ENCODE measurements around the gene CAPZA2.

- no peak for TF ChIP-seq POLR2AphosphoS5 (IDR thresholded peaks at IDR 0.05; ENCODE audit: borderline replicate concordance, low read depth, low read length)
- no peak for TF ChIP-seq EZH2 (IDR thresholded peaks at IDR 0.05)
- TF ChIP-seq FOXP2 (optimal IDR thresholded peaks at IDR 0.05; ENCODE audit: control extremely low read depth, extremely low read length, insufficient read depth): no peak
Measured at GRCh38 chr7:116967983-116968382, 105.6 kb downstream of the CAPZA2 start.
